Measurements from ENCODE around the gene SCAF1. TPM values are rescaled to one million over a fixed set of nuclear protein-coding genes. Genes with fewer than 3 reads are reported as not detected.
A peak's percentile ranks its signal among the peaks of the same experiment; 100 is the strongest.

Gene SCAF1
- total and polyA plus RNA-seq, 2 experiments from 2014 or later, result 19.7 to 53.7 TPM

DNA sequence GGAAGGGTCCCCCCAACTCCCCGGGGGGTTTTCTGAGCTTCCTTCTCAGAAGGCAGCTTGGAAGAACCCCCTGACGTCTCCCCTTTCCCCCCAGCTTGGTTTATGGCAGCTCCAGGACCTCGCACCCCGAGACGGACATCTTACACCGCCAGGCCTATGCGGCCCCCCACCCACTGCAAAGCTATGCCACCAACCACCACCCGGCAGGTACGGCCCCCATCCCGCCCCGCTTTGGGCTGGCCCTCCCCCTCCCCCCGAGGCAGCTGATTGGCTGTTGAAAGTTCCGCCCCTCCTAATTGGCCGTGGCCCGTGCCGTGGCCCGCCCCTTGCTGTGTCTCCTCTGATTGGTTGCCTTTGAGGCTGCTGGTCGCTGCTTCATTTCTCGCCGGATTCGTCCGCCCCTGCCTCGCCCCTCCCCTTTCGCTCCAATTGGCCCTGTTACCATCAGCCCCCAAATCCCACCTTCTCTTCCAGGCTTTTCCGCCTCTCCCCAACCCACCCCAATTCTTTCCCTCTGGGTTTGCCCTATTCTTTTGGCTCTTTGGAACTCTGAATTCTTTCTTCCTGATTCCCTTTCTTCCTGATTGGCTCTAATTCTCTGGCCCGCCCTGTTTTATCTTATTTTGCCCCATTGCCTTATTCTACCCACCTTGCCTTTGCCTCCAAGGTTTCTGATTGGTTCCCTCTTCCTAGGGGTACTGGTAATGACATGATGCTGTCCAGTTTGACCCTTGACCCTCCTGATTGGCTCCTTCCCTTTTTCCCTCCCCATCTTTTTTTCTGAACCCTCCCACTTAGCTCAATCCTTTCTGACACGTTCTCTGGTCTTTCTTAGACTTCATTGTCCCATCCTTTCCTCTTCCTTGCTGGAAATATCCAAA lies 48.5 kb upstream of the SCAF1 start:
- Histone ChIP-seq H3F3A (replicated peaks; ENCODE audit: low read depth) (peaks cover 24% of the 10 kb centered on the region), H3K36me3 (ENCODE audit: insufficient read depth) (peaks cover 8% of the 10 kb centered on the region; the same call in 1 of the 2 replicates), H3K27ac (ENCODE audit: low read depth) (peak overlapping the region; percentile 99), H2AFZ (no peak overlapping the region), H3K79me2 (replicated peaks; ENCODE audit: insufficient read depth) (peaks cover 48% of the 10 kb centered on the region), H4K20me1 (replicated peaks; ENCODE audit: insufficient read depth) (peaks cover under 1% of the 10 kb centered on the region; the same call in 1 of the 2 replicates), H3K4me2 (peak overlapping the region; percentile 88), H3K4me1 (ENCODE audit: insufficient read depth) (peaks cover 9% of the 10 kb centered on the region), H3K9me2 (ENCODE audit: insufficient read depth) (no peaks in the 10 kb centered on the region), H3K4me3 (peak overlapping the region; percentile 99), H3K27me3 (ENCODE audit: insufficient read depth) (no peaks in the 10 kb centered on the region)
- DNase-seq (ENCODE audit: low spot score), result peak; percentile 99
- Mint-ChIP-seq H3K27me3 (ENCODE audit: insufficient read depth, low read depth, poor library complexity) (peaks cover 22% of the 10 kb centered on the region), H3K27ac (peak overlapping the region; percentile 93), H3K4me1 (peaks cover 12% of the 10 kb centered on the region), H3K9me3 (no peaks in the 10 kb centered on the region; the same call in 2 of the 3 replicates), H3K36me3 (ENCODE audit: low read depth) (peaks cover 36% of the 10 kb centered on the region), H3K4me3 (peak overlapping the region; percentile 90)
- TF ChIP-seq CREB1 (CRISPR knock-in tag; IDR thresholded peaks at IDR 0.05; ENCODE audit: low read depth) (peak; percentile 37; the same call in 1 of the 2 replicates), POLR2AphosphoS5 (IDR thresholded peaks at IDR 0.05; ENCODE audit: low read depth) (peak; percentile 76)
- TF ChIP-seq, protein P1, sequence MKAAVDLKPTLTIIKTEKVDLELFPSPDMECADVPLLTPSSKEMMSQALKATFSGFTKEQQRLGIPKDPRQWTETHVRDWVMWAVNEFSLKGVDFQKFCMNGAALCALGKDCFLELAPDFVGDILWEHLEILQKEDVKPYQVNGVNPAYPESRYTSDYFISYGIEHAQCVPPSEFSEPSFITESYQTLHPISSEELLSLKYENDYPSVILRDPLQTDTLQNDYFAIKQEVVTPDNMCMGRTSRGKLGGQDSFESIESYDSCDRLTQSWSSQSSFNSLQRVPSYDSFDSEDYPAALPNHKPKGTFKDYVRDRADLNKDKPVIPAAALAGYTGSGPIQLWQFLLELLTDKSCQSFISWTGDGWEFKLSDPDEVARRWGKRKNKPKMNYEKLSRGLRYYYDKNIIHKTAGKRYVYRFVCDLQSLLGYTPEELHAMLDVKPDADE (IDR thresholded peaks at IDR 0.05), result no peak
- peak; percentile 38 for ATAC-seq

DNA sequence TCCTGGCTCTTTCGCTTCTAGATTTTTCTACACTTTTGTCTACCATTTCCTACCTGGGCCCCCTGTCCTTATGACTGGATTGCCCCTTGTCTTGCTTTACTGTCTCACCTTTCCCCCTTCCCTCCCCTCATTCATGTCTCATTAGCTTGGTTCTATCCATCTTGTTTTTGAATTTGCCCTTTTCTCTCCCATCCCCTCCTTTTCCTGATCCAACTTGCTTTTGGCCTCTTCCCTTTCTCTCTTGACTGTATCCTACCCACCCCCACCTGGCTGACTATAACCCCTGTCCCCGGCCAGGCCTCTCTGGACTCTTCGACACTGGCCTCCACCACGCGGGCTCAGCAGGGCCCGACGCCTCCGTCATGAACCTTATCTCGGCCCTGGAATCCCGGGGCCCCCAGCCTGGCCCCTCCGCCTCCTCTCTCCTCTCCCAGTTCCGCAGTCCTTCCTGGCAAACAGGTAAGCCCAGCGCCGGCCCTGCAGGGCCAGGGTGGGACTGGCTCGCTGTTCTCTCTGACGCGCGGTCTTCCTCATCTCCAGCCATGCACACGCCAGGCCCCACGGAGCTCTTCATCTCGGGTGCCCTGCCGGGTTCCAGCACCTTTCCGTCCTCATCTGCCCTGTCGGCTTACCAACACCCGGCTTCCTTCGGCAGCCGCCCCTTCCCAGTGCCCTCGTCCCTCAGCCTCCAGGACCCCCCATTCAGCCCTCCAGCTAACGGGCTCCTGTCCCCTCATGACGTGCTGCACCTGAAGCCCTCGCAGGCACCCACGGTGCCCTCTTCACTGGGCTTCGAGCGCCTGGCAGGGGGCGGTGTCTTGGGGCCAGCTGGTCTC lies 47.6 kb upstream of the SCAF1 start:
- Histone ChIP-seq H3K36me3 (ENCODE audit: insufficient read depth) (peaks cover 13% of the 10 kb centered on the region), H3K9me2 (ENCODE audit: insufficient read depth) (no peaks in the 10 kb centered on the region), H3K4me2 (peak overlapping the region; percentile 8; the same call in 1 of the 2 replicates), H3K4me3 (no peak overlapping the region; the same call in 1 of the 2 replicates), H3F3A (replicated peaks; ENCODE audit: low read depth) (peaks cover 29% of the 10 kb centered on the region), H3K4me1 (ENCODE audit: insufficient read depth) (peaks cover 8% of the 10 kb centered on the region), H2AFZ (no peak overlapping the region), H4K20me1 (replicated peaks; ENCODE audit: insufficient read depth) (peaks cover 7% of the 10 kb centered on the region), H3K27me3 (ENCODE audit: insufficient read depth) (no peaks in the 10 kb centered on the region), H3K27ac (ENCODE audit: low read depth) (peak overlapping the region; percentile 7; the same call in 1 of the 2 replicates), H3K79me2 (replicated peaks; ENCODE audit: insufficient read depth) (peaks cover 57% of the 10 kb centered on the region)
- no peaks in the 10 kb centered on the region; the same call in 2 of the 3 replicates for H3K9me3 Mint-ChIP-seq
- peaks cover 26% of the 10 kb centered on the region for H3K27me3 Mint-ChIP-seq (ENCODE audit: insufficient read depth, low read depth, poor library complexity)
- peaks cover 12% of the 10 kb centered on the region for H3K4me1 Mint-ChIP-seq
- H3K4me3 Mint-ChIP-seq, result peak overlapping the region; percentile 90
- no peak for DNase-seq (ENCODE audit: low spot score)
- peaks cover 45% of the 10 kb centered on the region for H3K36me3 Mint-ChIP-seq (ENCODE audit: low read depth)
- H3K27ac Mint-ChIP-seq, result peak overlapping the region; percentile 93
- no peak for TF ChIP-seq JUNB (IDR thresholded peaks at IDR 0.05; ENCODE audit: unreplicated experiment)
- no peak for TF ChIP-seq NANOG (IDR thresholded peaks at IDR 0.05; ENCODE audit: borderline replicate concordance)
- TF ChIP-seq, protein P2, sequence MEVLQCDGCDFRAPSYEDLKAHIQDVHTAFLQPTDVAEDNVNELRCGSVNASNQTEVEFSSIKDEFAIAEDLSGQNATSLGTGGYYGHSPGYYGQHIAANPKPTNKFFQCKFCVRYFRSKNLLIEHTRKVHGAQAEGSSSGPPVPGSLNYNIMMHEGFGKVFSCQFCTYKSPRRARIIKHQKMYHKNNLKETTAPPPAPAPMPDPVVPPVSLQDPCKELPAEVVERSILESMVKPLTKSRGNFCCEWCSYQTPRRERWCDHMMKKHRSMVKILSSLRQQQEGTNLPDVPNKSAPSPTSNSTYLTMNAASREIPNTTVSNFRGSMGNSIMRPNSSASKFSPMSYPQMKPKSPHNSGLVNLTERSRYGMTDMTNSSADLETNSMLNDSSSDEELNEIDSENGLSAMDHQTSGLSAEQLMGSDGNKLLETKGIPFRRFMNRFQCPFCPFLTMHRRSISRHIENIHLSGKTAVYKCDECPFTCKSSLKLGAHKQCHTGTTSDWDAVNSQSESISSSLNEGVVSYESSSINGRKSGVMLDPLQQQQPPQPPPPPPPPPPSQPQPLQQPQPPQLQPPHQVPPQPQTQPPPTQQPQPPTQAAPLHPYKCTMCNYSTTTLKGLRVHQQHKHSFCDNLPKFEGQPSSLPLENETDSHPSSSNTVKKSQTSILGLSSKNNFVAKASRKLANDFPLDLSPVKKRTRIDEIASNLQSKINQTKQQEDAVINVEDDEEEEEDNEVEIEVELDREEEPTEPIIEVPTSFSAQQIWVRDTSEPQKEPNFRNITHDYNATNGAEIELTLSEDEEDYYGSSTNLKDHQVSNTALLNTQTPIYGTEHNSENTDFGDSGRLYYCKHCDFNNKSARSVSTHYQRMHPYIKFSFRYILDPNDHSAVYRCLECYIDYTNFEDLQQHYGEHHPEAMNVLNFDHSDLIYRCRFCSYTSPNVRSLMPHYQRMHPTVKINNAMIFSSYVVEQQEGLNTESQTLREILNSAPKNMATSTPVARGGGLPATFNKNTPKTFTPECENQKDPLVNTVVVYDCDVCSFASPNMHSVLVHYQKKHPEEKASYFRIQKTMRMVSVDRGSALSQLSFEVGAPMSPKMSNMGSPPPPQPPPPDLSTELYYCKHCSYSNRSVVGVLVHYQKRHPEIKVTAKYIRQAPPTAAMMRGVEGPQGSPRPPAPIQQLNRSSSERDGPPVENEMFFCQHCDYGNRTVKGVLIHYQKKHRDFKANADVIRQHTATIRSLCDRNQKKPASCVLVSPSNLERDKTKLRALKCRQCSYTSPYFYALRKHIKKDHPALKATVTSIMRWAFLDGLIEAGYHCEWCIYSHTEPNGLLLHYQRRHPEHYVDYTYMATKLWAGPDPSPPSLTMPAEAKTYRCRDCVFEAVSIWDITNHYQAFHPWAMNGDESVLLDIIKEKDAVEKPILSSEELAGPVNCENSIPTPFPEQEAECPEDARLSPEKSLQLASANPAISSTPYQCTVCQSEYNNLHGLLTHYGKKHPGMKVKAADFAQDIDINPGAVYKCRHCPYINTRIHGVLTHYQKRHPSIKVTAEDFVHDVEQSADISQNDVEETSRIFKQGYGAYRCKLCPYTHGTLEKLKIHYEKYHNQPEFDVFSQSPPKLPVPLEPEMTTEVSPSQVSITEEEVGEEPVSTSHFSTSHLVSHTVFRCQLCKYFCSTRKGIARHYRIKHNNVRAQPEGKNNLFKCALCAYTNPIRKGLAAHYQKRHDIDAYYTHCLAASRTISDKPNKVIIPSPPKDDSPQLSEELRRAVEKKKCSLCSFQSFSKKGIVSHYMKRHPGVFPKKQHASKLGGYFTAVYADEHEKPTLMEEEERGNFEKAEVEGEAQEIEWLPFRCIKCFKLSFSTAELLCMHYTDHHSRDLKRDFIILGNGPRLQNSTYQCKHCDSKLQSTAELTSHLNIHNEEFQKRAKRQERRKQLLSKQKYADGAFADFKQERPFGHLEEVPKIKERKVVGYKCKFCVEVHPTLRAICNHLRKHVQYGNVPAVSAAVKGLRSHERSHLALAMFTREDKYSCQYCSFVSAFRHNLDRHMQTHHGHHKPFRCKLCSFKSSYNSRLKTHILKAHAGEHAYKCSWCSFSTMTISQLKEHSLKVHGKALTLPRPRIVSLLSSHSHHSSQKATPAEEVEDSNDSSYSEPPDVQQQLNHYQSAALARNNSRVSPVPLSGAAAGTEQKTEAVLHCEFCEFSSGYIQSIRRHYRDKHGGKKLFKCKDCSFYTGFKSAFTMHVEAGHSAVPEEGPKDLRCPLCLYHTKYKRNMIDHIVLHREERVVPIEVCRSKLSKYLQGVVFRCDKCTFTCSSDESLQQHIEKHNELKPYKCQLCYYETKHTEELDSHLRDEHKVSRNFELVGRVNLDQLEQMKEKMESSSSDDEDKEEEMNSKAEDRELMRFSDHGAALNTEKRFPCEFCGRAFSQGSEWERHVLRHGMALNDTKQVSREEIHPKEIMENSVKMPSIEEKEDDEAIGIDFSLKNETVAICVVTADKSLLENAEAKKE (CRISPR knock-in tag; IDR thresholded peaks at IDR 0.05), result no peak
- TF ChIP-seq, protein P3, sequence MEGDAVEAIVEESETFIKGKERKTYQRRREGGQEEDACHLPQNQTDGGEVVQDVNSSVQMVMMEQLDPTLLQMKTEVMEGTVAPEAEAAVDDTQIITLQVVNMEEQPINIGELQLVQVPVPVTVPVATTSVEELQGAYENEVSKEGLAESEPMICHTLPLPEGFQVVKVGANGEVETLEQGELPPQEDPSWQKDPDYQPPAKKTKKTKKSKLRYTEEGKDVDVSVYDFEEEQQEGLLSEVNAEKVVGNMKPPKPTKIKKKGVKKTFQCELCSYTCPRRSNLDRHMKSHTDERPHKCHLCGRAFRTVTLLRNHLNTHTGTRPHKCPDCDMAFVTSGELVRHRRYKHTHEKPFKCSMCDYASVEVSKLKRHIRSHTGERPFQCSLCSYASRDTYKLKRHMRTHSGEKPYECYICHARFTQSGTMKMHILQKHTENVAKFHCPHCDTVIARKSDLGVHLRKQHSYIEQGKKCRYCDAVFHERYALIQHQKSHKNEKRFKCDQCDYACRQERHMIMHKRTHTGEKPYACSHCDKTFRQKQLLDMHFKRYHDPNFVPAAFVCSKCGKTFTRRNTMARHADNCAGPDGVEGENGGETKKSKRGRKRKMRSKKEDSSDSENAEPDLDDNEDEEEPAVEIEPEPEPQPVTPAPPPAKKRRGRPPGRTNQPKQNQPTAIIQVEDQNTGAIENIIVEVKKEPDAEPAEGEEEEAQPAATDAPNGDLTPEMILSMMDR (conservative IDR thresholded peaks at IDR 0.05; ENCODE audit: low read depth in 2 of 2), result no peak
- no peak for ATAC-seq

All from GM23338 (cell line).